GM21528 (cell line): ENCODE data around the gene ATP6V0B.

Experiments
- ATAC-seq: cut with Tn5 transposase; IDR thresholded peaks from one replicate; pipeline ENCODE4 v1.9.1; 2021; ENCODE audit warnings: mild to moderate bottlenecking, moderate library complexity; ENCODE audit not compliant: unreplicated experiment, low FRiP score

ATP6V0B gene

DNA sequence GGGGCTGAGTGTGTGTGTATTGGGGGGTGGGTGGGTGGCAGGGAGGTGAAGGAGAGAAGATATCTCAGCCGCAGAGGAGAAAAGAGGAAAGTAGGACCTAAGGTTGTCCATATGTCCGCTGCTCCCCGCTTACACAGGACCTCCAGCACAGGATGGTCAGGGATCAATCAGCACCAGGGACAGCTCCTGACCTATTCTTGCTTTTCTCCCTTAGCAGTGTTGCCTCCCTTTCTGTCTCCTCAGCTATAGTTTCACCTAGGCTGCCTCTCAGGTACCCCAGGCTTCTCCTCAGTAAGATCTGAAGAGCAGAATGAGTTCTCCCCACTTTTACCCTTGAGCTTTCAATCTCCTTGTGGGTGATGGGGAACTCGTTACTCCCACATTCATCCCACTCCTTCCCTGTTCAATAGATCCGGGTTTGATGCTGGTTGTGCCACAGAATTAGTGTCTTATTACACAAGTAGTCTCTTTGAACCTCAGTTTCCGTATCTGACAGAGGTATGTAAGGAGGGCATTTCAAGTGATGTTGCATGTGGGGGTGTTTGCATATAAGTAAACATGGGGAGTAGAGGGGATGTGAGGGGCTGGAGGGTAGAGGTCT is 6.3 kb upstream of the ATP6V0B start:
- ATAC-seq: no peak

DNA sequence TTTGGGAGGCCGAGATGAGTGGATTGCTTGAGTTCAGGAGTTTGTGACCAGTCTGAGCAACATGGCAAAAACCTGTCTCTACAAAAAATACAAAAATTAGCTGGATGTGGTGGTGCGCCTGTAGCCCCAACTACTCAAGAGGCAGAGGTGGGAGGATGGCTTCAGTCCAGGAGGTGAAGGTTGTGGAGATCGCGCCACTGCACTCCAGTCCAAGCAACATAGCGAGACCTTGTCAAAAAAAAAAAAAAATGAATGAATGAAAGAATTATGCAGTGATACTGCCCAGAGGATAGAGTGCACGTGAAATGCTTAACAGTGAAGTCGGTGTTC is 5.4 kb upstream of the ATP6V0B start:
- no peak for ATAC-seq

DNA sequence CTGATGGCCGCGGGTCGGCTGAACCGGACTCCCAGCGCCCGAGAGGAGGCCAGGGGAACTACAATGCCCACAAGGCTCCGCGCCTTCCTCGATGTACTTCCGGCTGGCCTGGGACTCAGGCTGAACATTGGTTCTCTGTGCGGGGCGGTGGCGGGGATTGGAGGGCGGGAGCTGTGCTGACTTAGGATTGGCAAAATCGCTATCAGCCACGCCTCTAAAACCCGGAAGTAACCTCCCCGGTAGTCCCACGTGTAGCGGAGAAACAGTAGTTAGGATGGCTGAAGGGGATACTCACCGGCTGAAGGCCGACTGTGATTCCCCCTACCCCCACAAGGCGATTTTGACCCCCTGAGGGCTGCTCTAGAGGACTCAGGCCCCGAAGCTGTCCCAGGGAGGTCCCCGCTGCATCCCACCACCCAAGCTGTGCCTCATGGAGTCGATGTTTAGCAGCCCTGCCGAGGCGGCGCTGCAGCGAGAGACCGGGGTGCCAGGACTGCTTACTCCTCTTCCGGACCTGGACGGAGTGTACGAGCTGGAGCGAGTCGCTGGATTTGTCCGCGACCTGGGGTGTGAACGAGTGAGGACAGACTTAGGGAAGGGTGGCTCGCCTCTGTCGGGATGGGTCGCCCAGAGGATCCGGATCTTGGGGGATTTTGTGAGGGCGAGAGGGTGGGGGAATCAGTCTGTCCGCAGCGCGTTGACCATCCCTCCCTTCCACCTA is 4.9 kb upstream of the ATP6V0B start, which contains the start of gene DPH2:
Gene DPH2, plus strand, starts transcription at position 265 of the 721 bp plus-strand sequence. Its CDS starts 166 bp downstream, at position 431.
- peak; percentile 69 for ATAC-seq

DNA sequence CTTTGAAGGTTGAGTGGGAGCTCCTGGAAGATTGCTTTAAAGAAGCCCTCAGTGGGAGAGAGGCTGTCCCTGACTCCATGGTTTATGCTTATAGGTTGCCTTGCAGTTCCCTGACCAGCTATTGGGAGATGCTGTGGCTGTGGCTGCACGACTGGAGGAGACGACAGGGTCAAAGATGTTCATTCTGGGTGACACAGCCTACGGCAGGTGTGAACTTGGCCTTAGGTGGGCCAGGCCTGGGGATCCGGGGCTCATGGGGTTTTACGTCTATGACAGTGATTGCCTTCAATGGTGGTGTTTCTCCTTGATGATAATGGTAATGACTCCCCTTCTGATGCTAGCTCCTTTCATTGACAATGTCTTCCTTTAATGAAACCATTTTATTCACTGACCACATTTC is 4.3 kb upstream of the ATP6V0B start:
- no peak for ATAC-seq

DNA sequence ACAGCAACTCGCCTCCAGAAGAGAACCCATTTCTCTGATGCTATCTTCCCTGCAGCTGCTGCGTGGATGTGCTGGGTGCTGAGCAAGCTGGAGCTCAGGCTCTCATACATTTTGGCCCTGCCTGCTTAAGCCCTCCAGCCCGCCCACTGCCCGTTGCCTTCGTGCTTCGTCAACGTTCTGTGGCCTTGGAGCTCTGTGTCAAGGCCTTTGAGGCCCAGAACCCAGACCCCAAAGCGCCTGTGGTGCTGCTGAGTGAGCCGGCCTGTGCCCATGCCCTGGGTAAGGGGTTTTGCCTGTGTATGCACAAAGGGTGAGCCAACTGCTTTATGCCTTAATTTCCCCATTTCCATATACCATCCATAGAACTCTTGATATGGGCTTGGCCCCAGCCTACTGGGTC is 3.8 kb upstream of the ATP6V0B start:
- no peak for ATAC-seq

DNA sequence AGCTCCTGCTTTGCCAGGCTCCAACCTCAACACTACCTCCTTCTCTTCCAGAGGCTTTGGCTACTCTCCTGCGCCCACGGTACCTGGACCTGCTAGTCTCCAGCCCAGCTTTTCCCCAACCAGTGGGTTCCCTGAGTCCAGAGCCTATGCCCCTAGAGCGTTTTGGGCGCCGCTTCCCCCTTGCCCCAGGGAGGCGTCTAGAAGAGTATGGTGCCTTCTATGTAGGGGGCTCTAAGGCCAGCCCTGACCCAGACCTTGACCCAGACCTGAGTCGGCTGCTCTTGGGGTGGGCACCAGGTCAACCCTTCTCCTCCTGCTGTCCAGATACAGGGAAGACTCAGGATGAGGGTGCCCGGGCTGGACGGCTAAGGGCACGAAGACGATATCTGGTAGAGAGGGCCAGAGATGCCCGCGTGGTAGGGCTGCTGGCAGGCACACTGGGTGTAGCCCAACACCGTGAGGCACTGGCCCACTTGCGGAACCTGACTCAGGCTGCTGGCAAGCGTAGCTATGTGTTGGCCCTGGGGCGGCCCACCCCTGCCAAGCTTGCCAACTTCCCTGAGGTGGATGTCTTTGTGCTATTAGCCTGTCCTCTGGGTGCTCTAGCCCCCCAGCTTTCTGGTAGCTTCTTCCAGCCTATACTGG is 3.3 kb upstream of the ATP6V0B start:
- ATAC-seq: no peak

DNA sequence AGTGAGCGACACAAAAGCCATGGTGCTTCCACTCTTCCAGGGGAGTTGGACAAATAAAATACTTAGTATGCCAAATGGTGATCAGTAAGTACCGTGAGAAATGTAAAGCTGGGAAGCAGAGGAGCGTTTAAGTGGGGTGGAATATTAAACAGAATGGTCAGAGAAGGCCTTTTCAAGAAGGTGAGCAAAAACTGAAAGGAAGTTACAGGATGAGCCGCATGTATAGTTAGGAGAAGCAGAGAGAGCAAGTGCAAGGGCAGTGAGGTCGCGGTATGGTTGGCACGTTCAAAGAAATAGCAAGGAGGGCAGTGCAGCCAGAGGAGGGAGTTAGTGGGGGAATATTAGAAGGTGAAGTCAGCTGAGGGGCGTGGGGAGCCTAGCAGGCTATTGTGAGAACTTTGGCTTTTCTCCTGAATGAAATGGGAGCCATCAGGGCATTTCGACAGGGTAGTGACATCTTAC is 748 bp upstream of the ATP6V0B start:
- no peak for ATAC-seq

DNA sequence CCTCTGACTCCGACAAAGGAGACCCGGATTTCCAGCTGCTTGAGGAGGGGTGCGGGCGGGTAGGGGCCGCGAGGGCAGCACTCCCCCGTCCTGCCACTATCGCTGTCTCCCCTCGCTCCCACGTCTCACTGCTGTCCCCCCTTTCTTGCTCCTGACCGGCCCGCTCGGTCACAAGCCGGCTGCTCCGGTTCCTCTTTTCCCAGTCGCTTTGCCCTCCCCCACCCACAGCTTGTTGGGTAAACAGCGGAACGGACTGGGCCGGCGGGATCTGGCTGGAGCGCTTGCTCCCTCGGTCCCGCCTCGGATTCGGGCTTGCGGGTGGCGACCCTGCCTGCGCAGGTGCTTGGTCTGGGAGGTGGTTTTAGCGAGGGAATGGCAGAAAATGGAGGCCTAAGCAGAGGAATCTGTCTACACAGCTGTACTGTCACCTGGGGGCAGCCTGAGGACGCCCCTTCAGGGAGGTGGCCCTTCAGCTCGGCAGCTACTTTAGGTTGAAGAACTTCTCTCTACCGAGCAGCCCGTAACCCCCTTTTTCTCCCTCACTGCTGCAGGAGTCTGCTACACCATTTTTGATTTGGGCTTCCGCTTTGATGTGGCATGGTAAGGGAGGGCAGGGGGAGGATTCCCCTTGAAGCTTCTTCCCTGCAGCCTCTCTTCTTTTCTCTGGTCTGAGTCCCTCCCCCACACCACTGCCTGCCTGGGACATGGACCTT is 645 bp downstream of the ATP6V0B start:
- ATAC-seq: no peak

DNA sequence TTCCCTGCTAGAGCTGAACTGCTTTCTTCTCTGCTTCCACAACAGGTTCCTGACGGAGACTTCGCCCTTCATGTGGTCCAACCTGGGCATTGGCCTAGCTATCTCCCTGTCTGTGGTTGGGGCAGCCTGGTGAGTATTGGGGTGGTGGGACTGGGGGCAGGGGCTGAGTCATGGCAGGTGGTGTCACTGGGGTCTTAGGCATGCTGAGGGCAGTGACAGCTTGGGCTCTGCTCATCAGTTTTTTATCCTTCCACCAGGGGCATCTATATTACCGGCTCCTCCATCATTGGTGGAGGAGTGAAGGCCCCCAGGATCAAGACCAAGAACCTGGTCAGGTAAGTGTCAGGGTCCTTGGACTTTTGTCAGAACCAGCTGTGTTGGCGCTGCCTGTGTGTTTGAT is 1.3 kb downstream of the ATP6V0B start:
- ATAC-seq: no peak

DNA sequence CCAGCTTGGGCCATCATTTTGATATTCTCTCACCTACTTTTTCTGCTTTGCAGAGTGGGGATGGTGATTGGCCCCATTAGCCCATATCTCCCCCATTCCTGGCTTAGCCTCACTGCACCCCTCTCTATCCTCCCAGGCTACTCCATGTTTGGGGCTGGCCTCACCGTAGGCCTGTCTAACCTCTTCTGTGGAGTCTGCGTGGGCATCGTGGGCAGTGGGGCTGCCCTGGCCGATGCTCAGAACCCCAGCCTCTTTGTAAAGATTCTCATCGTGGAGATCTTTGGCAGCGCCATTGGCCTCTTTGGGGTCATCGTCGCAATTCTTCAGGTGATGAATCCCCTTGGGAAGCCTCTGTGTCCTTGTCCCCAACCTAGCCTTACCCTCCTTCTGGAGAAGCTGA is 2.1 kb downstream of the ATP6V0B start:
- no peak for ATAC-seq

DNA sequence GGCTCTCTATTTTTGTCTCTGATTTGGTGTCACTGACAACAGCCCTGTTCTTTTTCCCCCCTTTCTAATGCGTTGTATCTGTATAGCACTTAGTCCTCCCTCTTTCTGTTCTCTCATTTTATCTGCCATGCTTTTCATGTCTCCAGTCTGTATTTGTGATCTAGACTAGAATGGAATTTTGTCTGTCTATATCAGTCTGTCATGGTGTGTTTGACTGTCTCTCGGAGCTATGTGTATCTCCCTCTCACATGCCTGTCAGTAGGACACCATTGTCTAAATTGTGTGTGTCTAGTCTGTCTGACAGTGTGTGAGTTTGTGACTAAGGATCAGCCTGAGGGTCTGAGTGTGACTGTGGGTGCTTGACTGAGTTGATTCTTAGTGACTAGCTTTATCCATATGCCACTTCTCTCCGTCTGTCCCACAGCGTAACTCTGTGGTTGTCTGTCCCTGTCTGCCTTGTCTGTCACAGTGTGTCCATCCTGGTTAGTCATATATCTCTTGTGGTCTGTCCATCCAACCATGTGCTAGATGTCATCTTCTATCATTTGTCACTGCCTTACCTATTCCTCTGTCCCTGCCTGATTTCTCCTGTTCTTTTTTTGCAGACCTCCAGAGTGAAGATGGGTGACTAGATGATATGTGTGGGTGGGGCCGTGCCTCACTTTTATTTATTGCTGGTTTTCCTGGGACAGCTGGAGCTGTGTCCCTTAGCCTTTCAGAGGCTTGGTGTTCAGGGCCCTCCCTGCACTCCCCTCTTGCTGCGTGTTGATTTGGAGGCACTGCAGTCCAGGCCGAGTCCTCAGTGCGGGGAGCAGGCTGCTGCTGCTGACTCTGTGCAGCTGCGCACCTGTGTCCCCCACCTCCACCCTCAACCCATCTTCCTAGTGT is 2.9 kb downstream of the ATP6V0B start:
- ATAC-seq: no peak

DNA sequence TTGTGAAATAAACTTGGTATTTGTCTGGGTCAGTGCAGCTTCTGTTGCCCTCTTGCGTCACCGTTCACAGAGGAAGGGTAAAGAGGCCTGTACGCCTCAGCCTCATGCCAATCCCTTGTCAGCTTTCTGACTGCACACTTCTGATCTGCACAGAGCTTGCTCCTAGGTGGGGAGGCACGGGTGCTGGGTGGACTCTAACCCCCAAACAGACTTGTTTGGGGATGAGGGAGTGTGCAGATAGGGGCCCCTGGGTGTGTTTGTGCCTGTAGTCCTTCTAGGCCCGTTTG is 3.4 kb downstream of the ATP6V0B start:
- no peak for ATAC-seq

DNA sequence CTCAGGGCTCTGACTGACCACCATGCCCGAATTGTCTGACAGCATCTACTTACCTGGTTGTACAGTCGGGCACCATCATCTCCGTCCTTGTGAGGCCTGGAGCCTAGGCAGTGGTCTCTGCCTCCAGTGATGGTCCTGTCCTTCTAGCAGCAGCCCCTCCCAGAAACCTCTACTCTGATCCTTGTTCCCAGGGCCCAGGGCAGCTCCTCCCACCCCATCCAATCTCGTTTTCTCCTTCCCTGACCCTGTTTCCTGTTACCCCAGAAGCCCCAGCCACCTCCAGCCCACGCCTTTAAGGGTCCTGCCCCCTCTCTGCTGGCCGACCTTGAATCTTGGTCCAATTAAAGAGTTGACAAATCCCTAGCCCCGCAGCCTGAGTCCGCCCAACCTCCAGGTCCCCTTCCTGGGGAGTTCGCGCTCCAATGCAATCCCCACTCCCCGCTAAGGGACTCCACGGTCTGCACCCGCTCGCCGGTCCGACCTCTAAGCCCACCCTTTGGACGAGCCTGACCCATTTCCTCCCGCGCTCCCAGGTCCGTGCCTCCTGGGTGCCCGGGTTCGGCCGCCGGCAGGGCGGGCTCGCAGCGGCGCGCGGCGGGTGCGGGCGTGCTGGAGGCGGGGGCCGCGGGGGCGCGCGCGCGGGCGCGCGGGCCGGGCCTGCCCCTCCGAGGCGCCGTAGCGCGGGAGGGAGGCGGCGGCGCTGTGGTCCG is 3.9 kb downstream of the ATP6V0B start, which contains the start of gene B4GALT2:
Gene B4GALT2, plus strand, starts transcription at position 660 of the 710 bp plus-strand sequence. CDS start 1,951 bp downstream, outside the sequence.
- no peak for ATAC-seq

DNA sequence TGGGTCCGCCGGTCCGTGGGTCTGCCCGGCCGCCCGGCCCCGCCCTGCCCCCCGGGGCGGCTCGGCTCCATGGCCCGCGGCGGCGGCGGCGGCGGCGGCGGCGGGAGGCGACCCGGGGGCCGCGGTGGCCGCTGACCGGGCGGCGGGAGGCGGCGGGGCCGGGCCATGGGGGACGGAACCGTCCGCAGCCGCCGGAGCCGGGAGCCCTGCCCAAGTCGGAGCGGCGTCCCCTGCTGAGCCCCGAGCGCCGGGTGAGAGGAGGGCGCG is 4.4 kb downstream of the ATP6V0B start:
- no peak for ATAC-seq

DNA sequence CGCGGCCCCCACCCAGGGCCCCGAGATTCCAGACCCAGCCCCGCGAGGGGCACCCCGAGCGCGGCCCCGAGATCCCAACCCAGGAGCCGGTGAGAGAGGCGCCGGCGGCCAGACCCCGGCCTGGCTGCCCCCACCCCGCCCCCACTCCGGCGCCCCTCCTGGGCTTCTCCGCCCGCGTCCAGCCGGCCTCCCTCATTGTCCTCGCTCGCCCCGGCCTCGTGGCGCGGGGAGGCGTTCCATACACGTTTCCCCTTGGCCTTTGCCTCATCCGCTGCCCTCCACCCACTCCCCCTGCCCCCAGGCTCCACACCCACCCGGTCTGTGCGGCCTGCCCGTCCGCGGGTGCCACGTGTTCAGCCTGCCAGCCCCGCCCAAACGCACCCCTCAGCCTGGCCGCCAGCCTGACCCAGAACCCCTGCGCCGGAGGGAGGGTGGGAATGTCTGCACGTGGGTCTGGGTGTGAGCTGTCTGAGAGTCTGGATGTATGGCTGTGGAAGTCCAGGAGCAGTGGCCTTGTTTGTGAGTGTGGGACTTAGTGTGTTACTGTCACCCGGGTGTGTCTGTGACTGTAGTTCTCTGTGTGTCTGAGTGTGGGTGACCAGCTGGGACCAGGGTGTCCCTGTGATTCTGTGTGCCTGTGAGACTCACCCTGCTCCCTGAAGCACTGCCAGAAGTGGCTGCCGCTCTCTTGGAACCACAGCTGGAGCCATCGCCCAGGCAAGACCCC is 4.9 kb downstream of the ATP6V0B start:
- ATAC-seq: no peak

DNA sequence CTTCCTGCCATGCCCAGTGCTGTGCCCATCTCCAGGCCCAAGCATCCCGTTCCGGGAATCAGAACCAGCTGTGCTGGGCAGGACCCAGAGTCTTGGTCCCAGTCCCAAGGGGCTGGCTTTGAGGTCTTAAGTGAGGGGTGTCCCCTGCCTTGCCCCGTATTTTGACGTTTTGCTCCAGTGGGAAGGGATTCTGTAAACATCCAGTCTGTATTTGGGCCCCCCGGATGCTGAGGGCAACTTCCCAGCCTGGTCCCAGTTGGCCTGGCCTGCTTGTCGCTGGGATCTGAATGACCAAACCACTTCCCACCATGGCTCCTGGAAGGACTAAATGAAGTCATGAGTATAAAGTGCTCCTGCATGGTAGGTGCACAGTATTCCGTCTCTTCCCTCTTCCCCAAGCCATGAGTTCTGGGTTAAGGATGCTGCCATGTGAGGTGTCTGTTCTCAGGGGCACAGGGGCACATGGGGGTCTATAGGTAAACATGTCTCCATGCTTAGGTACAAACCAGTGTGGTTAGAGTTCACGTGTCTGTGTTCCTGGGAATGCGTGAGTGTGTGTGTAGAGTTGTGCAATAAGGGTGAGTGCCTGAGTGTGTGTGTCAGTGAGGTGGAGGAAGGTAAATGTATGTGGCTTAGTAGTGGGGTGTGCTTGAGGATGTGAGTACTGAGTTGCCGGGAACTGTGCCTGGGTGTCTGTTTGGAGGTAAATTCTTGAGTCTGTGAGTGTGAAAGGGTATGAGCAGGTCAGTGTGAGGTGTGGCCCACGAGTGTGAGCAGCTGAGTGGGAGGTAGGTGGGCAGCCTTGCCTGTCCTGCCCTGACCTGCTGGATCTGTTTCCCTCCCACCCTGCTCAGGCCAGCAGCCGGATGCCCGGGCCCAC is 5.7 kb downstream of the ATP6V0B start:
- ATAC-seq: no peak

DNA sequence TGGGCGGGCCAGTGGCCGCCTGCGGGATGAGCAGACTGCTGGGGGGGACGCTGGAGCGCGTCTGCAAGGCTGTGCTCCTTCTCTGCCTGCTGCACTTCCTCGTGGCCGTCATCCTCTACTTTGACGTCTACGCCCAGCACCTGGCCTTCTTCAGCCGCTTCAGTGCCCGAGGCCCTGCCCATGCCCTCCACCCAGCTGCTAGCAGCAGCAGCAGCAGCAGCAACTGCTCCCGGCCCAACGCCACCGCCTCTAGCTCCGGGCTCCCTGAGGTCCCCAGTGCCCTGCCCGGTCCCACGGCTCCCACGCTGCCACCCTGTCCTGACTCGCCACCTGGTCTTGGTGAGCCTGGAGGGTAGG is 6.4 kb downstream of the ATP6V0B start:
- no peak for ATAC-seq

DNA sequence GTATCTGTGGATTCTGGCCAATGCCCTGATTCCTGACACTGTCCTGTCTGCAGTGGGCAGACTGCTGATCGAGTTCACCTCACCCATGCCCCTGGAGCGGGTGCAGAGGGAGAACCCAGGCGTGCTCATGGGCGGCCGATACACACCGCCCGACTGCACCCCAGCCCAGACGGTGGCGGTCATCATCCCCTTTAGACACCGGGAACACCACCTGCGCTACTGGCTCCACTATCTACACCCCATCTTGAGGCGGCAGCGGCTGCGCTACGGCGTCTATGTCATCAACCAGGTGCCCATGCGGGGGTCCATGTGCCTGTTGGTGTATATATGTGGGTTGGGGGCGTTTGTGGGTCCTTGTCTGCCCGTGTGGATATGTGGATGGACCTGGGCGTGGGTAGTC is 6.9 kb downstream of the ATP6V0B start:
- ATAC-seq: no peak

DNA sequence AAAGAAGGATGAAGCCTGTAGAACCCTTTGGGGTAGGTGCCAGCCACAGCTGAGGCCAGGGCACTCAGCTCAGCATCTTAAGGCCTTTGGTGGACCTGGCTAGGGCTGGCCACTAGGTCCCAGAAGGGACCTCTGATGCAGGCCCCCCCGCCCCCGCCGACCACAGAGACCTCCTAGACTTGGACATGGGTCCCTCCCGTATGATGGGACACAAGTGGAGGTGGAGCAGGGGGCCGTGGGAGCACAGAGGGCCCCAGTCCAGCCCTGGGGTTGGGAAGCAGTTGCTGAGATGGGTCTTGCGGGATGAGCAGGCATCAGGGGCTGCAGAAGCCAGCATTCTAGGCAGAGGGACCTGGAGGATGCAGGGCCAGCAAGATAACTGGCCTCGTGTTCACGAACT is 7.5 kb downstream of the ATP6V0B start:
- ATAC-seq: no peak
